OCI-LY3 (cell line): ENCODE data around the gene PRR15.

ENCODE experiments used
- CTCF ChIP-seq: fragments of 200-600, 300-600 bp; sonication (generic); IDR thresholded peaks from 2 replicates; pipeline ENCODE4 v1.5.1; 2014; ENCODE audit warnings: antibody characterized with exemption, low read length, low read depth
- EZH2phosphoT487 ChIP-seq: fragments of 200-600 bp; shearing (Covaris generic); IDR thresholded peaks from 2 replicates; pipeline ENCODE4 v1.6.1; 2018; ENCODE audit warnings: antibody characterized with exemption, mixed run types, low read depth

GRCh38 chr7:29556405-29557195 lies 7.0 kb upstream of the PRR15 start:
- TF ChIP-seq CTCF (no peak), EZH2phosphoT487 (no peak)
